Fibroblast of lung (primary cell): Measurements from ENCODE around the gene LRRC10B.

ENCODE experiments used
- EZH2 ChIP-seq: IDR thresholded peaks from 2 replicates; pipeline ENCODE4 v1.5.1; 2012; ENCODE audit warnings: low read length, control low read depth, mild to moderate bottlenecking; ENCODE audit errors: missing control alignments
- TF ChIP-seq, protein P1 (sequence below), 2 donors: IDR thresholded peaks in 1 of 2; conservative IDR thresholded peaks in 1 of 2; 1 replicate in 1 of 2; 2 replicates in 1 of 2; pipeline ENCODE4 v1.5.1; 2011 to 2012; ENCODE audit warnings: low read length in 2 of 2, control low read depth in 1 of 2, inconsistent platforms in 1 of 2, low read depth in 1 of 2, mild to moderate bottlenecking in 1 of 2

GRCh38 chr11:61528114-61528513, 19.6 kb downstream of the LRRC10B start:
- TF ChIP-seq, protein P1, sequence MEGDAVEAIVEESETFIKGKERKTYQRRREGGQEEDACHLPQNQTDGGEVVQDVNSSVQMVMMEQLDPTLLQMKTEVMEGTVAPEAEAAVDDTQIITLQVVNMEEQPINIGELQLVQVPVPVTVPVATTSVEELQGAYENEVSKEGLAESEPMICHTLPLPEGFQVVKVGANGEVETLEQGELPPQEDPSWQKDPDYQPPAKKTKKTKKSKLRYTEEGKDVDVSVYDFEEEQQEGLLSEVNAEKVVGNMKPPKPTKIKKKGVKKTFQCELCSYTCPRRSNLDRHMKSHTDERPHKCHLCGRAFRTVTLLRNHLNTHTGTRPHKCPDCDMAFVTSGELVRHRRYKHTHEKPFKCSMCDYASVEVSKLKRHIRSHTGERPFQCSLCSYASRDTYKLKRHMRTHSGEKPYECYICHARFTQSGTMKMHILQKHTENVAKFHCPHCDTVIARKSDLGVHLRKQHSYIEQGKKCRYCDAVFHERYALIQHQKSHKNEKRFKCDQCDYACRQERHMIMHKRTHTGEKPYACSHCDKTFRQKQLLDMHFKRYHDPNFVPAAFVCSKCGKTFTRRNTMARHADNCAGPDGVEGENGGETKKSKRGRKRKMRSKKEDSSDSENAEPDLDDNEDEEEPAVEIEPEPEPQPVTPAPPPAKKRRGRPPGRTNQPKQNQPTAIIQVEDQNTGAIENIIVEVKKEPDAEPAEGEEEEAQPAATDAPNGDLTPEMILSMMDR (conservative IDR thresholded peaks at IDR 0.05 in 1 of 2, IDR thresholded peaks at IDR 0.05 in 1 of 2; ENCODE audit: low read depth in 1 of 2, low read length in 2 of 2) = no peak
- no peak for TF ChIP-seq EZH2
